ENCODE data around the gene BMERB1.

Gene BMERB1

GRCh38 chr16:15521758-15522509 lies 87.5 kb downstream of the BMERB1 start:
- Histone ChIP-seq H3K27me3 (no peaks in the 10 kb centered on the region), H3K36me3 (no peaks in the 10 kb centered on the region), H3K27ac (peak overlapping the region; percentile 70), H3K4me3 (ENCODE audit: low read depth in 1 of 2, low read length in 1 of 2) (no peak overlapping the region), H3K9me3 (no peaks in the 10 kb centered on the region), H3K4me1 (ENCODE audit: control insufficient read depth in 1 of 2, insufficient read depth in 1 of 2, low read depth in 1 of 2, low read length in 1 of 2) (peaks cover 17 to 23% of the 10 kb centered on the region in 2 experiments)
- TF ChIP-seq, protein P1, sequence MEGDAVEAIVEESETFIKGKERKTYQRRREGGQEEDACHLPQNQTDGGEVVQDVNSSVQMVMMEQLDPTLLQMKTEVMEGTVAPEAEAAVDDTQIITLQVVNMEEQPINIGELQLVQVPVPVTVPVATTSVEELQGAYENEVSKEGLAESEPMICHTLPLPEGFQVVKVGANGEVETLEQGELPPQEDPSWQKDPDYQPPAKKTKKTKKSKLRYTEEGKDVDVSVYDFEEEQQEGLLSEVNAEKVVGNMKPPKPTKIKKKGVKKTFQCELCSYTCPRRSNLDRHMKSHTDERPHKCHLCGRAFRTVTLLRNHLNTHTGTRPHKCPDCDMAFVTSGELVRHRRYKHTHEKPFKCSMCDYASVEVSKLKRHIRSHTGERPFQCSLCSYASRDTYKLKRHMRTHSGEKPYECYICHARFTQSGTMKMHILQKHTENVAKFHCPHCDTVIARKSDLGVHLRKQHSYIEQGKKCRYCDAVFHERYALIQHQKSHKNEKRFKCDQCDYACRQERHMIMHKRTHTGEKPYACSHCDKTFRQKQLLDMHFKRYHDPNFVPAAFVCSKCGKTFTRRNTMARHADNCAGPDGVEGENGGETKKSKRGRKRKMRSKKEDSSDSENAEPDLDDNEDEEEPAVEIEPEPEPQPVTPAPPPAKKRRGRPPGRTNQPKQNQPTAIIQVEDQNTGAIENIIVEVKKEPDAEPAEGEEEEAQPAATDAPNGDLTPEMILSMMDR (IDR thresholded peaks at IDR 0.05) = no peak

GRCh38 chr16:15523092-15523541 lies 88.7 kb downstream of the BMERB1 start:
- H3K36me3 ChIP-seq = no peaks in the 10 kb centered on the region
- H3K27me3 ChIP-seq = no peaks in the 10 kb centered on the region
- peaks cover 17 to 23% of the 10 kb centered on the region in 2 experiments for H3K4me1 ChIP-seq (ENCODE audit: control insufficient read depth in 1 of 2, insufficient read depth in 1 of 2, low read depth in 1 of 2, low read length in 1 of 2)
- TF ChIP-seq, protein P1 (IDR thresholded peaks at IDR 0.05) = peak; percentile 25
- peak overlapping the region; percentile 70 for H3K27ac ChIP-seq
- H3K9me3 ChIP-seq = no peaks in the 10 kb centered on the region
- peak overlapping the region; percentile 39 to 42 for H3K4me3 ChIP-seq (ENCODE audit: low read depth in 1 of 2, low read length in 1 of 2)

DNA sequence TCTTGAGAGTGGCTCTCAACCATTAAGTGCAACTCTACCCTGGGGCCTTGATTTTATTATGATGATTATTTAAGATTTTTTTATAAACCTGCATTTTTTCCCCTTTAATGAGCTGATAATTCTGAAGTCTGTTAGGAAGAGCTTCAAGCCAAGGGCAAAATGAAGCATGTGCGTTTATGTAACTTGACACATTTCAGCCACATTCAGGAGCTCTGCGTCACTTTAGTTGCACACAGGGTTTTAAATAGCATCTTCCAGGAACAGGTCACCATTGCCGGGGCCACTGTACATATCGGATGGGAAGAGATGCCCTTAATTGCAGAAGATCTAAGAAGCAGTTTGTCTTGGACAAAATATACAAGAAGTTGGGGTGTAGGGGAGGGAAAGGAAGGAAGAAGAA lies 89.6 kb downstream of the BMERB1 start:
- H3K36me3 ChIP-seq = no peaks in the 10 kb centered on the region
- TF ChIP-seq, protein P1 (IDR thresholded peaks at IDR 0.05) = no peak
- no peaks in the 10 kb centered on the region for H3K27me3 ChIP-seq
- H3K9me3 ChIP-seq = no peaks in the 10 kb centered on the region
- peaks cover 17 to 23% of the 10 kb centered on the region in 2 experiments for H3K4me1 ChIP-seq (ENCODE audit: control insufficient read depth in 1 of 2, insufficient read depth in 1 of 2, low read depth in 1 of 2, low read length in 1 of 2)
- no peak overlapping the region for H3K4me3 ChIP-seq (ENCODE audit: low read depth in 1 of 2, low read length in 1 of 2)
- H3K27ac ChIP-seq = no peak overlapping the region

DNA sequence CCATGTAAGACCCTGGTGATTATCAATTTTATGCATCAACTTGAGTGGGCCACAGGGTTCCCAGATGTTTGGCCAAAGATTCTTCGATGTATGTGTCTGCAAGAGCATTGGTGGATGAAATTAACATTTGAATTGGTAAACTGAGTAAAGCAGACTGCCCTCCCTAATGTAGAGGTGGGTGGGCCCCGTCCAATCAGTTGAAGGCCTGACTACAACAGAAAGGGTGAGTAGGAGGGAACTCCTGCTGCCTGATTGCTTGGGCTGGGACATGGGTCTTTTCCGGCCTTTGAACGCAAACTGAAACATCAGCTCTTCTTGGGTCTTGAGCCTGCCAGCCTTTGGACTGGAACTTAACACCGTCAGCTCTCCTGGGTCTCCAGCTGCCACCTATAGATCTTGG lies 90.6 kb downstream of the BMERB1 start:
- Histone ChIP-seq H3K36me3 (no peaks in the 10 kb centered on the region), H3K27ac (no peak overlapping the region), H3K9me3 (no peaks in the 10 kb centered on the region)

DNA sequence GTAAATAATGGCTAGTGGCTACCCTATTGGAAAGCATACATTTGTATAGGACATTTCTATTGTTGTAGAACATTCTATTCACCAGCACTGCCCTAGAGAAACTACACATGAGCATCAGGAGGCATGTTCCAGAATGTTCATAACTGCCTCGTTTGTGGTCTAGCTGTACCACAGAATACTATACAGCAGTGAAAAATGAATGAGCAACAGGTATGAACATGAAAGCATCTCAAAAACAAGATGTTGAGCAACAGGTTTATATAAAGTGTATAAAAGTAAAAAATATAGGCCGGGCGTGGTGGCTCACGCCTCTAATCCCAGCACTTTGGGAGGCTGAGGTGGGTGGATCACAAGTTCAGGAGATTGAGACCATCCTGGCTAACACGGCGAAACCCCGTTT lies 91.7 kb downstream of the BMERB1 start:
- Histone ChIP-seq H3K9me3 (no peaks in the 10 kb centered on the region), H3K4me1 (ENCODE audit: control insufficient read depth in 1 of 2, insufficient read depth in 1 of 2, low read depth in 1 of 2, low read length in 1 of 2) (peaks cover 10 to 16% of the 10 kb centered on the region in 2 experiments), H3K36me3 (no peaks in the 10 kb centered on the region), H3K27me3 (no peaks in the 10 kb centered on the region), H3K4me3 (ENCODE audit: low read depth in 1 of 2, low read length in 1 of 2) (no peak overlapping the region), H3K27ac (no peak overlapping the region)
- TF ChIP-seq, protein P1 (IDR thresholded peaks at IDR 0.05) = no peak

More for the DNA sequence above, 90.6 kb downstream of the BMERB1 start:
- TF ChIP-seq, protein P1 (IDR thresholded peaks at IDR 0.05) = no peak
- Histone ChIP-seq H3K27me3 (no peaks in the 10 kb centered on the region), H3K4me1 (ENCODE audit: control insufficient read depth in 1 of 2, insufficient read depth in 1 of 2, low read depth in 1 of 2, low read length in 1 of 2) (peaks cover 17 to 23% of the 10 kb centered on the region in 2 experiments), H3K4me3 (ENCODE audit: low read depth in 1 of 2, low read length in 1 of 2) (no peak overlapping the region)
